A673 (cell line): ENCODE measurements around the gene BID. TPM values are rescaled to one million over a fixed set of nuclear protein-coding genes. Genes with fewer than 3 reads are reported as not detected.

Source experiments
- BruUV-seq: library from RNA; stranded (reverse); fragments of 400-500 nt; replicated peaks from 2 replicates; lab custom pipeline; 2021; lab: Mats Ljungman, UMichigan
- CTCF ChIA-PET: fragments of 300-600 bp; sonication (Branson Sonifier 250); formaldehyde crosslinking; loops from one replicate; lab custom pipeline; 2022; ENCODE audit warnings: antibody characterized with exemption; lab: Charles Lee
- POLR2A ChIA-PET: fragments of 300-600 bp; sonication (Branson Sonifier 250); formaldehyde crosslinking; loops from one replicate; lab custom pipeline; 2022; ENCODE audit warnings: antibody characterized with exemption; ENCODE audit not compliant: low non-redundant PET; lab: Charles Lee
- DNase-seq: peaks from one replicate; pipeline ENCODE4 v3.0.0-alpha.2; 2015; ENCODE audit warnings: low spot score
- H3K27ac ChIP-seq: fragments of 200-600 bp; sonication (generic); 2 replicates; pipeline ENCODE4 v1.5.1; 2016; ENCODE audit warnings: mixed run types, low read depth, mild to moderate bottlenecking, mixed read lengths, antibody characterized with exemption, low read length; ENCODE audit not compliant: poor library complexity, severe bottlenecking
- H3K27me3 ChIP-seq: fragments of 200-600 bp; sonication (generic); replicated peaks from 2 replicates; pipeline ENCODE4 v1.6.1; 2017; ENCODE audit warnings: mixed run types, low read depth, mild to moderate bottlenecking, mixed read lengths, antibody characterized with exemption, low read length; ENCODE audit not compliant: insufficient read depth, poor library complexity
- H3K36me3 ChIP-seq: fragments of 200-600 bp; sonication (generic); 2 replicates; pipeline ENCODE4 v1.6.1; 2016; ENCODE audit warnings: mixed run types, mild to moderate bottlenecking, mixed read lengths, antibody characterized with exemption, low read length; ENCODE audit not compliant: insufficient read depth, poor library complexity, severe bottlenecking
- H3K4me1 ChIP-seq: fragments of 200-600 bp; sonication (generic); 2 replicates; pipeline ENCODE4 v1.6.1; 2017; ENCODE audit warnings: mixed run types, mild to moderate bottlenecking, mixed read lengths, antibody characterized with exemption, low read length; ENCODE audit not compliant: insufficient read depth, poor library complexity, severe bottlenecking
- H3K4me3 ChIP-seq: fragments of 200-600 bp; sonication (generic); 2 replicates; pipeline ENCODE4 v1.5.1; 2016; ENCODE audit warnings: low read depth, mixed run types, mild to moderate bottlenecking, mixed read lengths, low read length; ENCODE audit not compliant: poor library complexity, severe bottlenecking
- H3K9me3 ChIP-seq: fragments of 200-600 bp; sonication (generic); 2 replicates; pipeline ENCODE4 v1.6.1; 2016; ENCODE audit warnings: mixed run types, low read depth, mild to moderate bottlenecking, mixed read lengths, antibody characterized with exemption, low read length; ENCODE audit not compliant: poor library complexity, severe bottlenecking
- CTCF ChIP-seq: fragments of 300-800, 200-600 bp; sonication (generic); conservative IDR thresholded peaks from 2 replicates; pipeline ENCODE4 v1.5.1; 2017; ENCODE audit warnings: low read depth, mild to moderate bottlenecking, antibody characterized with exemption, low read length, moderate library complexity, mixed read lengths
- EZH2 ChIP-seq: fragments of 200-600 bp; sonication (generic); IDR thresholded peaks from 2 replicates; pipeline ENCODE4 v1.6.1; 2017; ENCODE audit warnings: borderline replicate concordance, low read depth, mild to moderate bottlenecking, mixed read lengths, antibody characterized with exemption, low read length; ENCODE audit not compliant: poor library complexity, severe bottlenecking
- intact Hi-C: fragments of 100-400 bp; cut with micrococcal nuclease; formaldehyde crosslinking; loops from one replicate; pipeline ENCODE4 v1.10.0; 2022; ENCODE audit not compliant: unreplicated experiment
- total RNA-seq: library from RNA; stranded (reverse); gene quantifications from 2 replicates; pipeline ENCODE4 v1.2.3, GENCODE V29; 2021

BID gene
- total RNA-seq, 1 experiment from 2014 or later, result 74.6 TPM

- ChIA-PET POLR2A (no interaction called here), CTCF (no interaction called here)
- Histone ChIP-seq H3K27me3 (no peaks in the 10 kb centered on the region), H3K4me3 (no peak overlapping the region), H3K27ac (no peak overlapping the region), H3K4me1 (peaks cover 41% of the 10 kb centered on the region), H3K36me3 (no peaks in the 10 kb centered on the region), H3K9me3 (no peaks in the 10 kb centered on the region)
- no TSS peak for BruUV-seq
- DNase-seq, result no peak
- TF ChIP-seq EZH2, result no peak
- TF ChIP-seq CTCF, result no peak
- intact Hi-C loops, result no loop called here
Measured at GRCh38 chr22:17703811-17704210, 70.5 kb downstream of the BID start.

GRCh38 chr22:17700778-17701177, 73.5 kb downstream of the BID start:
- Histone ChIP-seq H3K9me3 (no peaks in the 10 kb centered on the region), H3K27ac (no peak overlapping the region), H3K36me3 (no peaks in the 10 kb centered on the region), H3K27me3 (no peaks in the 10 kb centered on the region), H3K4me3 (no peak overlapping the region), H3K4me1 (peaks cover 28% of the 10 kb centered on the region)
- no peak for DNase-seq
- ChIA-PET POLR2A (no interaction called here), CTCF (no interaction called here)
- intact Hi-C loops, result no loop called here
- BruUV-seq, result no TSS peak
- no peak for TF ChIP-seq CTCF

- peaks cover 28% of the 10 kb centered on the region for H3K4me1 ChIP-seq
- H3K9me3 ChIP-seq, result no peaks in the 10 kb centered on the region
- no TSS peak for BruUV-seq
- H3K27ac ChIP-seq, result peak overlapping the region; percentile 55
- TF ChIP-seq CTCF (no peak), EZH2 (no peak)
- H3K4me3 ChIP-seq, result no peak overlapping the region
- no peaks in the 10 kb centered on the region for H3K27me3 ChIP-seq
- ChIA-PET POLR2A (no interaction called here), CTCF (no interaction called here)
- intact Hi-C loops, result no loop called here
- H3K36me3 ChIP-seq, result no peaks in the 10 kb centered on the region
- DNase-seq, result no peak
Measured at GRCh38 chr22:17699696-17700340, 74.5 kb downstream of the BID start.
